ENCODE data around the gene TMEM63B.

TMEM63B gene

GRCh38 chr6:44109212-44109611, 18.1 kb upstream of the TMEM63B start:
- ATAC-seq = no peak
- TF ChIP-seq SNAI2 (CRISPR knock-in tag; IDR thresholded peaks at IDR 0.05) (no peak), PATZ1 (CRISPR knock-in tag; IDR thresholded peaks at IDR 0.05; ENCODE audit: borderline replicate concordance) (no peak), ISL1 (CRISPR knock-in tag; IDR thresholded peaks at IDR 0.05) (no peak), CSDC2 (CRISPR knock-in tag; IDR thresholded peaks at IDR 0.05) (no peak), CSRNP3 (CRISPR knock-in tag; IDR thresholded peaks at IDR 0.05) (no peak), ARNTL (CRISPR knock-in tag; IDR thresholded peaks at IDR 0.05; ENCODE audit: borderline replicate concordance, low read depth) (no peak), ZC3H10 (CRISPR knock-in tag; IDR thresholded peaks at IDR 0.05) (no peak), CREB5 (CRISPR knock-in tag; IDR thresholded peaks at IDR 0.05; ENCODE audit: low read depth) (no peak), OSR1 (CRISPR knock-in tag; IDR thresholded peaks at IDR 0.05) (no peak)

- TF ChIP-seq ARNTL (CRISPR knock-in tag; IDR thresholded peaks at IDR 0.05; ENCODE audit: borderline replicate concordance, low read depth) (no peak), BACH2 (CRISPR knock-in tag; IDR thresholded peaks at IDR 0.05; ENCODE audit: borderline replicate concordance) (no peak), ZNF70 (CRISPR knock-in tag; IDR thresholded peaks at IDR 0.05) (no peak), CSDC2 (CRISPR knock-in tag; IDR thresholded peaks at IDR 0.05) (no peak), PPARA (CRISPR knock-in tag; IDR thresholded peaks at IDR 0.05; ENCODE audit: borderline replicate concordance) (no peak), CREB5 (CRISPR knock-in tag; IDR thresholded peaks at IDR 0.05; ENCODE audit: low read depth) (no peak), ZFP30 (CRISPR knock-in tag; IDR thresholded peaks at IDR 0.05) (no peak), ZFP3 (CRISPR knock-in tag; IDR thresholded peaks at IDR 0.05) (no peak), SNAI2 (CRISPR knock-in tag; IDR thresholded peaks at IDR 0.05) (no peak), ZNF565 (CRISPR knock-in tag; conservative IDR thresholded peaks at IDR 0.05; ENCODE audit: low read depth) (no peak), ESRRG (CRISPR knock-in tag; IDR thresholded peaks at IDR 0.05) (no peak)
- ATAC-seq = no peak
These were observed 17.2 kb upstream of the TMEM63B start for GRCh38 chr6:44110005-44110676.

GRCh38 chr6:44110966-44111365, 16.4 kb upstream of the TMEM63B start:
- ATAC-seq = no peak
- TF ChIP-seq RARB (CRISPR knock-in tag; IDR thresholded peaks at IDR 0.05) (no peak), ZNF565 (CRISPR knock-in tag; conservative IDR thresholded peaks at IDR 0.05; ENCODE audit: low read depth) (no peak), GLIS3 (CRISPR knock-in tag; IDR thresholded peaks at IDR 0.05) (no peak), CSDC2 (CRISPR knock-in tag; IDR thresholded peaks at IDR 0.05) (no peak), SNAI2 (CRISPR knock-in tag; IDR thresholded peaks at IDR 0.05) (no peak), ARNTL (CRISPR knock-in tag; IDR thresholded peaks at IDR 0.05; ENCODE audit: borderline replicate concordance, low read depth) (no peak), ZNF70 (CRISPR knock-in tag; IDR thresholded peaks at IDR 0.05) (no peak)

GRCh38 chr6:44111434-44112417, 15.6 kb upstream of the TMEM63B start:
- no peak for TF ChIP-seq TSHZ2 (CRISPR knock-in tag; IDR thresholded peaks at IDR 0.05)
- TF ChIP-seq ZFP30 (CRISPR knock-in tag; IDR thresholded peaks at IDR 0.05) = no peak
- TF ChIP-seq ZFP3 (CRISPR knock-in tag; IDR thresholded peaks at IDR 0.05) = no peak
- no peak for TF ChIP-seq ZNF565 (CRISPR knock-in tag; conservative IDR thresholded peaks at IDR 0.05; ENCODE audit: low read depth)
- no peak for ATAC-seq

Data from SK-N-SH treated with all-trans-retinoic acid at 6 μM for 48 hours (cell line).